Measurements from ENCODE around the gene SHISA7.

SHISA7 gene

DNA sequence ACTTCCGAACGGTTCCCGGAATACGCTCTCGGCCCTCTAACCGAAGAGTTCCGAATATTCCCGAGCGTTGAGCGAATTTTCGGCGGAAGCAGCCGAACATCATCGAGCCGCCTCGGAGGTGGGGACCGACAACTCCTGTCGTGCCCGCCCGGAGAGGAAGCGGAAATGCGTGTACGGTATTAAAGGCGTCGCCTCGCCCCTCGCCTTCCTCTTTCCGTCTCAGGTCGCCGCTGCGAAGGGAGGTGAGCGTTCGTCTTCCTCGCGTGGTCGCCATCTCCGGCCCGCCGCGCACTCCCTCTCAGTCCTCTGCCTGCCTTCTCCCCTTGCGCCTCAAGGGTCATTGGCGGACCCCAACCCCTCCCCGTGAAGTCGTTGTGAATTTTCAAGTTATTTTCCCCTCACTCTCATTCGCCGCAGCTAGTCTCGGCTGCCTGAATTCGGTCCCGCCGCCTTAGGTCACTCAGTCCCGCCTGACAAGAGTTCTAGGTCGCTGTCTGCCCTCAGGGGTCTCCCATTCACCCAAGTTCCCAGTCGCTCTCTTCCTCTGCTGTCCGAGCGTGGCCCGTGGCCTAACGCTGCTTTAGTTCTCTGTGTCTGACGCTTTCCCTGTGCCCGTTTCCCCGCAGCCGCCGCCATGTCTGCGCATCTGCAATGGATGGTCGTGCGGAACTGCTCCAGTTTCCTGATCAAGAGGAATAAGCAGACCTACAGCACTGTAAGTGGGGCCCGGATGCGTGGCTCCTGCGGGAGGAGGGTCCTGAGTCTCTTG lies 57.2 kb downstream of the SHISA7 start, which contains the start of gene RPL28:
TSS of gene RPL28 (plus strand) at position 209 of the 769 bp plus-strand sequence. CDS start at position 635, 426 bp downstream.
- peak; percentile 99 for DNase-seq

DNA sequence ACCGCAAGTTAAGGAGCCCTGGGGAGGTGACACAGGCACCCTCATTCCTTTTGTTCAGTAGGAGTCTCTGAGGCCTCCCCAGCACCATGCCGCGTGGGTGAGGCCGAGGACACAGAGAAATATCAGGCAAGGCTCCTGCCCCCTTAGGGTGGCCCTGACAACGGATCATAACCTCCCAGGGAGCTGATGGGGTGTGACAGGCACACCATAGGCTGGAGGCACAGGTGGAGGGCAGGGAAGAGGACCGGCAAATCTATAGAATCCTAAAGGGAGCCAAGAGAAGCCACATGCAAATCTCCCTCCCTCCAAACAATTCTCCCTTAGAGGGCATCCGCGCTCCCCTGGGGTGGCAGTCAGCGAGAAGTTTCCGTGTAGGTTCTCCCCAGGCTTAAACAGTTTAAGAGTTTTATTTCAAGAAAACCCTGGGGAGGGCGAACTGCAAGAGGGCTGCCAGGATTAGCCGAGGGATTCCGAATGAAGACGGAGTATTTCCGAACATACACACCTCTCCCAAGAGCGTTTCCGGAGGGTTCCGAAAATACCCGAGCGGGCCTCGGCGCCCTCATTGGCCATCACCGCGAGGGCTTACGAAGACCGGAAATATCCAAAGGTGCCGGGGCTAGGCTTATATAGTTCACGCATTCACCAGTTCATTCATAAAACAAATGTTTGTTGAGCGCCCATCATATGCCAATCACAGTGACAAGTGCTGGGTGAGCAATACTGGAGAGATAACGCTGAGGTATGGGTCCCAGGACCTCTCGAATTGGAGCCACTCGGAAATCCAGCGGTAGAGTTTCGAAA lies 58.0 kb downstream of the SHISA7 start:
- DNase-seq = peak; percentile 98

DNA sequence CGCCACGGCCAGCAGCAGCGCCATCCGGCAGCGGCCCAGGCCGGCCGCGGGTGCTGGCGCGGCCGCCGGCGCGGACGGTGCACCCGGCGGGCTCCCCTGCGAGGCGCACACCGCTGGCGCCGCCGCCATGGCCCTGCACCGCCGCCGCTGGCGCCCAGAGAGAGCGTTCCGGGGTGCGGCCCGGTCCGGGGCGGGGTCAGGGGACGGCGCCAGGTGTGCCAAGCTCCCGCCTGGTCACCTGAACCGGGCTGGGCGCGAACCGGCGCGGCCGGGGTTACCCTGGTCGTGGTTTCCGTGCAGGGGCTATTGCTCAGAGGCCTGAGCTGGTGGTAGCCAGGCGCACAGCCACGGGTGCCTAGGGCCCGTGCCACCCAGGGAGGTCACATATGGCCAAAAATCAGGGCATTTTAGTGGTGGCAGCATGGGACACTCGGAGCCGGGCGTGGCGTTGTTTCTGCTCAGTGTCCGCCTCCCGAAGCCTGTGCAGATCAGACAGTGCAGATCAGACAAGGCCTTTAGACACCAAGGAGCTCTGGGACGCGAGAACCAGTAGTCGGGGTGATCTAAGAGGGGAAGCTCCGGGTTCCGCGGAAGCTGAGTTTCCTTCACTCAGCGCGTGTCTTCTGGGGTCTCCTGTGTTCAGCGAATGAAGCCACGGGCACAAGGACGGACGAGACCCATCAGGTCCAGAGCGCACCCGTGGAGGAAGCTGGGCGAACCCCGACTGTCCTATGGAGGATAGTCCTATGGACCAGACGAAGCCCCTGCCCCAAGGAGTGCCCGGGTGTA lies 58.8 kb downstream of the SHISA7 start, which contains the start of gene TMEM238:
TSS of gene TMEM238 (minus strand) at position 162 of the 789 bp plus-strand sequence. CDS start at position 129, 33 bp downstream.
- DNase-seq = peak; percentile 75

DNA sequence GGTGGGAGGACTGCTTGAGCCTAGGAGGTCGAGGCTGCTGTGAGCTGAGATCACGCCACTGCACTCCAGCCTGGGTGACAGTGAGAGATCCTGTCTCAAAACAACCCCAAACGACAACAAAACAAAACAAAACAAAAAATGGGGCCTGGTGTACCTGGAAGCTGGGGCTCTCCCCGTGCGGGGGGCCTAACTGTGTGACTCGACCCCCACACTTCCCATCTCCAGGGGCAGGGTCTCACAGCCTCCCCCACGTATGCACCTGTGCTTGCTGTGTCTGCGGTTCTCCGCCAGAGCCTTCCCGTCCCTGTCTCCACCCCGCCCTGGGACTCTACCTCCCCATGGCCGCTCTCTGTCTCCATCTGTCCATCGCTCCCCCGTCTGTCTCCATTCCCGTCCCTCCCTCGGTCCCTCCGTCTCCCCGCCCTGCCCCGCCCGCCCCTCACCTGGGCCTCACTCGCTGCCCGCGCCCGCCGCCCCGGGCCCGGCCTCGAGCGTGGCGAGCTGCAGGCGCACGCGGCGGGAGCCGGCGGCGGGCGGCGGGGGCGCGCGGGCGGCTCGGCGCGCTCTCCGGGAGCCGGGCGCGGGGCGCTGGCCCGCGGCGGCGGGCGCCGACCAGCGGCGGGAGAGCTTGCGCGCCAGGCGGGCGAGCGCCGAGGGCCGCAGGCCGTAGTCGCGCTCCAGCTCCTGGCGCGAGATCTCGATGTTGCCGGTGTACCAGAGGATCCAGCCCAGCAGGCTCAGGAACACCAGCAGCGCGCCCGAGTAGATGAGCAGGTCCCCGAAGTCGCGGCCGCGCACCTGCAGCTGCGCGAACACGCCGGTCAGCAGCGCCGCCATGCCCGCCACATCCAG lies 59.6 kb downstream of the SHISA7 start:
- peak; percentile 77 for DNase-seq

- DNase-seq = no peak
Observed at GRCh38 chr19:55382522-55383054, 60.5 kb downstream of the SHISA7 start.

DNA sequence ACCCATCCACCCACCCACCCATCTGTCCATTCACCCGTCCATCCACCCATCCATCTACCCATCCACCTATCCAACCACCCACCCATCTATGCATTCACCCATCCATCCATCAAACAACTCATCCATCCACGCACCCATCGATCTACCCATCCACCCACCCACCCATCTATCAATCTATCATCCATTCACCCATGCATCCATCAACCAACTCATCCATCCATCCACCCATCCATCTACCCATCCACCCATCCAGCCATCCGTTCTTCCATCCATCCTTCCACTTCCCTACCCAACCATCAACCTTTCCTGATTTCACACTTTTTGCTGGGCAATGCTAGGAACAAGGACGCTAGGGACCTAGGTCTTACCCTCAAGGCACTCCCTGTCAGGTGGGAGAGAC lies 61.1 kb downstream of the SHISA7 start:
- no peak for DNase-seq

DNA sequence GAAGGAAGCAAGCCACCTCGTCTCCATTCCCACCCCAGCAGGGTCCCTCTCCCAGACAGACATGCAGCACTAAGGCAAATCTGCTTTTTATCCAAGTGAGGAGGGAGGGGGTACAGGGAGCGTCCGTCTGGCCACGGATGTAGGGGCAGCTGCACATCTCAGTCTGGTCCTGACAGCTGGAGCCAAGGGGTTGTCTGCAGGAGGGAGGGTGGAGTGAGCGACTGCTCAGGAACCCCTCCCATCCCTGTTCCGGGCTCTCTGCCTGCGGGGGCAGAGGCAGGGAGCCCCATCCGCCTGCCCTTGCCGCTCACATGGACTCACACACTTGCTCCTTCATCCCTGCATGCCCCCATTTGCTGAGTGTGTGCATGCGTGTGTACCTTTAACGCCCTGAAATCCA lies 63.9 kb downstream of the SHISA7 start:
- DNase-seq = no peak

Measured in hematopoietic multipotent progenitor cell treated with erythropoietin and hydrocortisone succinate and interleukin-3 and kit ligand, for 6 days (in vitro differentiated cells).